OCI-LY1 (cell line): Measurements from ENCODE around the gene NAV2.

Source experiments
- H2AFZ ChIP-seq: fragments of 200-600 bp; sonication (generic), shearing (Covaris generic); 2 replicates; pipeline ENCODE4 v1.6.0; 2014; ENCODE audit warnings: antibody characterized with exemption, mild to moderate bottlenecking, low read length
- H3F3A ChIP-seq: fragments of 200-600 bp; sonication (generic), shearing (Covaris generic); 2 replicates; pipeline ENCODE4 v1.6.0; 2014; ENCODE audit warnings: mild to moderate bottlenecking, antibody characterized with exemption, low read length, moderate library complexity; ENCODE audit not compliant: insufficient read depth
- H3K27ac ChIP-seq: fragments of 200-600 bp; sonication (generic); 2 replicates; pipeline ENCODE4 v1.5.1; 2014; ENCODE audit warnings: low read length, mixed run types, mild to moderate bottlenecking, low read depth; ENCODE audit not compliant: poor library complexity, severe bottlenecking
- H3K27me3 ChIP-seq: fragments of 200-600 bp; sonication (generic); 2 replicates; pipeline ENCODE4 v1.6.0; 2014; ENCODE audit warnings: antibody characterized with exemption, mild to moderate bottlenecking, low read length, moderate library complexity; ENCODE audit not compliant: insufficient read depth
- H3K36me3 ChIP-seq: fragments of 200-600 bp; sonication (generic); 2 replicates; pipeline ENCODE4 v1.6.1; 2014; ENCODE audit warnings: mild to moderate bottlenecking, antibody characterized with exemption, low read length, moderate library complexity, mixed read lengths; ENCODE audit not compliant: insufficient read depth
- H3K4me1 ChIP-seq: fragments of 200-600 bp; sonication (generic); 2 replicates; pipeline ENCODE4 v1.5.1; 2014; ENCODE audit warnings: mild to moderate bottlenecking, low read length, moderate library complexity; ENCODE audit not compliant: insufficient read depth, severe bottlenecking
- H3K4me2 ChIP-seq: fragments of 200-600 bp; sonication (generic), shearing (Covaris generic); 2 replicates; pipeline ENCODE4 v1.6.1; 2014; ENCODE audit warnings: low read length
- H3K4me3 ChIP-seq: fragments of 200-600 bp; sonication (generic); 2 replicates; pipeline ENCODE4 v1.5.1; 2014; ENCODE audit warnings: low read length, low read depth, mild to moderate bottlenecking, mixed read lengths; ENCODE audit not compliant: poor library complexity, severe bottlenecking
- H3K79me2 ChIP-seq: fragments of 200-600 bp; shearing (Covaris generic); 2 replicates; pipeline ENCODE4 v1.6.1; 2016; ENCODE audit warnings: mixed run types, low read length, mixed read lengths; ENCODE audit not compliant: insufficient read depth
- H3K9ac ChIP-seq: fragments of 200-600 bp; sonication (generic), shearing (Covaris generic); 2 replicates; pipeline ENCODE4 v1.6.1; 2014; ENCODE audit warnings: mild to moderate bottlenecking, low read length, mixed read lengths
- H3K9me2 ChIP-seq: fragments of 200-600 bp; sonication (generic), shearing (Covaris generic); 2 replicates; pipeline ENCODE4 v1.6.1; 2014; ENCODE audit warnings: low read depth, mild to moderate bottlenecking, low read length, mixed read lengths
- H3K9me3 ChIP-seq: fragments of 200-600 bp; shearing (Covaris generic); 2 replicates; pipeline ENCODE4 v1.6.1; 2014; ENCODE audit warnings: low read length, mixed read lengths
- H4K20me1 ChIP-seq: fragments of 200-600 bp; sonication (generic), shearing (Covaris generic); 2 replicates; pipeline ENCODE4 v1.6.0; 2016; ENCODE audit warnings: mild to moderate bottlenecking, low read length; ENCODE audit not compliant: insufficient read depth
- CTCF ChIP-seq: fragments of 200-600 bp; sonication (generic), shearing (Covaris generic); IDR thresholded peaks from 2 replicates; pipeline ENCODE4 v1.5.1; 2017; ENCODE audit warnings: mild to moderate bottlenecking, antibody characterized with exemption, low read length, moderate library complexity, mixed read lengths
- EZH2 ChIP-seq: fragments of 200-600 bp; sonication (generic), shearing (Covaris generic); IDR thresholded peaks from 2 replicates; pipeline ENCODE4 v1.8.0; 2017; ENCODE audit warnings: borderline replicate concordance, mixed run types, mild to moderate bottlenecking, antibody characterized with exemption, low read length, moderate library complexity, mixed read lengths

The NAV2 gene

GRCh38 chr11:19843079-19843478 lies 130.4 kb downstream of the NAV2 start:
- no peaks in the 10 kb centered on the region for H3K4me1 ChIP-seq
- H3K9me2 ChIP-seq: no peaks in the 10 kb centered on the region
- H3F3A ChIP-seq: no peaks in the 10 kb centered on the region
- no peak overlapping the region for H3K4me2 ChIP-seq
- H4K20me1 ChIP-seq: no peaks in the 10 kb centered on the region
- no peak overlapping the region for H2AFZ ChIP-seq
- H3K9me3 ChIP-seq: no peaks in the 10 kb centered on the region
- H3K79me2 ChIP-seq: no peaks in the 10 kb centered on the region
- H3K27me3 ChIP-seq: no peaks in the 10 kb centered on the region
- no peak for TF ChIP-seq EZH2
- no peak overlapping the region for H3K27ac ChIP-seq
- no peak overlapping the region for H3K9ac ChIP-seq
- no peak overlapping the region for H3K4me3 ChIP-seq
- H3K36me3 ChIP-seq: no peaks in the 10 kb centered on the region

- Histone ChIP-seq H3K4me3 (no peak overlapping the region), H3K27me3 (no peaks in the 10 kb centered on the region), H3K36me3 (no peaks in the 10 kb centered on the region), H3K79me2 (no peaks in the 10 kb centered on the region), H4K20me1 (no peaks in the 10 kb centered on the region), H2AFZ (no peak overlapping the region), H3K4me1 (no peaks in the 10 kb centered on the region), H3K9ac (no peak overlapping the region), H3K27ac (no peak overlapping the region), H3K9me3 (no peaks in the 10 kb centered on the region), H3K9me2 (no peaks in the 10 kb centered on the region), H3F3A (no peaks in the 10 kb centered on the region), H3K4me2 (no peak overlapping the region)
- no peak for TF ChIP-seq EZH2
- no peak for TF ChIP-seq CTCF
These were observed 131.4 kb downstream of the NAV2 start for GRCh38 chr11:19844012-19844411.

GRCh38 chr11:19844806-19845205 lies 132.2 kb downstream of the NAV2 start:
- no peaks in the 10 kb centered on the region for H3K27me3 ChIP-seq
- no peaks in the 10 kb centered on the region for H4K20me1 ChIP-seq
- H3K4me1 ChIP-seq: no peaks in the 10 kb centered on the region
- H2AFZ ChIP-seq: no peak overlapping the region
- H3K9me3 ChIP-seq: no peaks in the 10 kb centered on the region
- H3K9me2 ChIP-seq: no peaks in the 10 kb centered on the region
- no peaks in the 10 kb centered on the region for H3F3A ChIP-seq
- no peak overlapping the region for H3K27ac ChIP-seq
- H3K79me2 ChIP-seq: no peaks in the 10 kb centered on the region
- no peak overlapping the region for H3K4me2 ChIP-seq
- H3K4me3 ChIP-seq: no peak overlapping the region
- no peaks in the 10 kb centered on the region for H3K36me3 ChIP-seq
- H3K9ac ChIP-seq: no peak overlapping the region
- no peak for TF ChIP-seq EZH2
- TF ChIP-seq CTCF: no peak

- Histone ChIP-seq H2AFZ (no peak overlapping the region), H3K9ac (no peak overlapping the region), H4K20me1 (no peaks in the 10 kb centered on the region), H3K9me3 (no peaks in the 10 kb centered on the region), H3K36me3 (no peaks in the 10 kb centered on the region), H3K4me1 (no peaks in the 10 kb centered on the region), H3K4me2 (no peak overlapping the region), H3F3A (no peaks in the 10 kb centered on the region), H3K27ac (no peak overlapping the region), H3K4me3 (no peak overlapping the region), H3K9me2 (no peaks in the 10 kb centered on the region), H3K79me2 (no peaks in the 10 kb centered on the region), H3K27me3 (no peaks in the 10 kb centered on the region)
- TF ChIP-seq CTCF (no peak), EZH2 (no peak)
These were observed 133.0 kb downstream of the NAV2 start for GRCh38 chr11:19845626-19846025.
